ENCODE measurements around the gene CCDC33.

CCDC33 gene

GRCh38 chr15:74289671-74290070 is 53.5 kb downstream of the CCDC33 start:
- no peak for DNase-seq (ENCODE audit: low spot score)

DNA sequence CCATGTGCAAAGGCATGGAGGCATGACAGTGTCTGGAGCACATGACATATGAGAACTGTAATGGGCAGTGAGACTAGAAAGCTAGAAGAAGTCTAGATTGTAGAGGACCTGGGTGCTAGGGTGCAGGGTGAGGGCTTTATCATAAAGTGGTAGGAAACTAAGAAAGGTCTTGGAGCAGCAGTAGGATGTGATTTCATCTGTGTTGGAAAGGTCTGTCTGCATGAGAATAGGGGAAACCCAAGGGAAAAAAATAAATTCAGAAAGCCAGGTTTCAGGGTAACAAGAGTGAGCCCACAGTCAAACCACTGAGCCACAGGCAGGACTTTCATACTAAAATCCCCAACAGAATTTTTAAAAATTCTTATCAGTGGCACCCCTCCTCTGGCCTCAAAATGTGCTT is 54.5 kb downstream of the CCDC33 start:
- DNase-seq (ENCODE audit: low spot score) = no peak

DNA sequence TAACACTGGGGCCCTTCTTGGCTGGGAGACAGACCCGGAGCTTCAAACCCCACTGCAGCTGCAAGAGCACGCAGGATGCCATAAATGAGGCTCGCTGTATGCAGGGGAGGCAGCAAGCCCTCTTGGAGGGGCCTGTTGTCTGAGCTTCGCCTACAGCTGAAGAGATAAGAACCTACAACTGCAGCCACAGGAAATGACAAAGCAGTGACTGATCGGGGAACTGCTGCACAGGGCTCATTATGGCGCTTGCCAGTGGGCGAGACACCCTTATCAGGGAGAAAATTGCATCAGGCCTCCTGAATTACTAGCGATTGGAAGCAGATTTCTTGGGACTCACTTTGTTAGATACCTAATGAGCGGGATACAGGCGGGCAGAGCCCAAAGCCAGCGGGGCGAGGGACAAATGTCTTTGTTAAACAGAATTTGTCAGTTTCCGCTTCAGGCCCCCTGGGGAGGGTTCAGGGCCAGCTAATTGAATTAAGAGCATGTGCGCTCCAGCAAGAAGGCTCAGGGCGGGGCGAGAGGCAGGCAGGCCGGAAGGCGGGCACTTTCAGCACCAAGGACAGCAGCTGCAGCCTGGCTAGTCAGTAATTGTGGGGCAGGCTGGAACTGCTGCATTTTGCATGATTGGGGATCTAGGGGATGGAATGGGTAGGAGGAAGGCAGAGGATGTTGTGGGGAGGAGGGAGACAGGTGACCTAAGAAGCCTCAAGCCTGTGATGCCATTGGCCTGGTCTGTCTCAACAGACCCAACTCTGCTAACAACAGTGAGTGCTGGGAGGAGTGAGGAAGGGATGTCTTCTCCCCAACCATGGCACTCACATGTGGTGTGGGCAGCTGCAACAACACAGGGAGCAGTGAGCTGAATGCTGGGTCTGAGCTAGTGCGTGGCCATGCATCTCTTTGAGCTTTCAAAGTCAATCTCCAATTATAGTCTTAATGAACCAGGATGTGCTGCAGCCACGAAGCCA is 55.3 kb downstream of the CCDC33 start:
- peak; percentile 93 for DNase-seq (ENCODE audit: low spot score)

DNA sequence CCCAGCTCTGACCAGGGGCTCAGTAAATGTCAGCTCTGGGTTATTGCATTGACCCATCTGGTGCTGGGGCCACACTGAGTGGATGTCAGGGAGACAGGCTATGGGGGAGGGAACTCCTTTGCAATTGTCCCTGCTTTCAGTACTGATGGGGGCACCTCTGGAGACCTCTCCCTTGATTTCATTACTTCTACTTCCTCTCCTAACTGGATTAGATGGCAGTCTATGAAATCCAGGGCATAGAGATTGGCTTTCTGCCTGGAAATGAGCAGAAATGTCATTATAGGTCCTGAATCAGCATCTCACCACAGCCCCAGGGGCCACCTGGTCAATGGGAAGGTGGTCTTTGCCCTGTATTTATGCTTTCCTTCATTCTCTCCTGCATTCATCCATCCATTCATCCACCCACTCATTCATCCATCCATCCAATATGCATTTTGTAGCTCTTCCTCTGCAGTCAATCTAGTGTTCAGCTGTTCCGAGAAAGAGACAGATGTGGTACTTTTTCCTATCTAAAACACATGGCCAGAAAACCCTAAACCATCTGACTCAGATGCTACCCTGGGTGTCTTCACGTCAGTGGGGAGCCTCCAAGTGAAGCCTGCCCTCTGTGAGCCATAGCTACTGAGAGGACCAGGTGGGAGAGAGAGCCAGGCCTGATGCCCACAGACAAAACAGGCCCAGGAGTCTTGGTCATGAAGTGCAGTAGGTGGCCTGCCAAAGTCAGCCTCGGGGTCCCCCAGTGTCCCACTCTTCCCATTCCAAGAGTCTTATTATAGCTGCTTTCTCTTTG is 57.1 kb downstream of the CCDC33 start:
- no peak for DNase-seq (ENCODE audit: low spot score)

DNA sequence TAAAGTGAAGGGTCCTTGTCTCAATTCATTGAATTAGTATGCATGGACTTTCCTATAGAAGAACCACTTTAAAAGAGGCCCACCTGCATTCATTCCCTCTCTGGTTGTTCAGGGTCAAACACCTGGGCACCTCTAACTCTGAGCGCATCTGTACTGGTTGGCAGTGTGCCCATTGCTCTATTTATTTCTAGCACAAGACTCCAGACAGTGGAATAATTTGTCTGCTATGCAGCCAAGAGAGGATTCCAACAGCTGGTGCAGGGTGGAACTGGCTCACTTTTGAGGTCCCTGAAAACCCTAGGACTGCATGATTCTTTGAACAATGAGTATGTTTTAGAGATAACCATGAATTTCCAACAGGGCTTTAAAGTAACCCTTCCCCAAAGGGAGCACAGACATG is 57.9 kb downstream of the CCDC33 start:
- DNase-seq (ENCODE audit: low spot score) = no peak

- no peak for DNase-seq (ENCODE audit: low spot score)
These were observed 59.7 kb downstream of the CCDC33 start for GRCh38 chr15:74295800-74296199.

- DNase-seq (ENCODE audit: low spot score) = no peak
These were observed 61.8 kb downstream of the CCDC33 start for GRCh38 chr15:74297887-74298286.

DNA sequence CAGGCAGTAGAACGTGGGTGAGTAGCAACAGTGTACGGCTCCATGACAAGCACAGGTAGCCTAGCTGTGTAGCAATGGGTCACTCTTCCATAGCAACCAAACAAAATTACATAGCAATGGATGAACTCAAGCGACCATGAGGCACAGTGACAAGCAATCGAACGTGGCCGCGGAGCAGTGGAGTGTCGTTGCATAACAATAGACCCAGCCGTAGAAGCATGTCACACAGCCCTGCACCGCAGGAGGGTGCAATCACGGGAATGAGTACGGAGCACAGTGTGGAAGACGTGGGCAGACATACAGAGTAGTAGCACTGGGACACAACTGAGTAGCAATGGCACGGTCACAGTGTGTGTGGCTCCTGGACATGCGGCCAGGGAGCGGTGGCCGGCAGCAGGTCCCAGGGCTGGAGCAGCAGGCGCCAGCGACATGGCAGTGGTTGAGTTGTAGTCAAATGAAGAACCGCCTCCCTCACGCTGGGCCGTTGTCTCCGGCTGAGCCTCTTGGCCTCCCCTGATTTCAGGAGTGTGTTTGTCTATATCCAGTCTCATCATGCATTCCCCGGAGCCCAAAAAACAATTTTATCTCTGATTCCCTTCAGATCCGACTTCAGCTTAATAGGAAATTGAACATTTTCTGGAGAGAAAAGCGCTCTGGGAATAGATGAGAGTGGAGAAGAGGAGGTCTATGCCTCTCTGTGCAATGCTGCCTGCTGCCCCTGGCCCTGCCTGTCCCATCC is 64.1 kb downstream of the CCDC33 start:
- DNase-seq (ENCODE audit: low spot score) = no peak

DNA sequence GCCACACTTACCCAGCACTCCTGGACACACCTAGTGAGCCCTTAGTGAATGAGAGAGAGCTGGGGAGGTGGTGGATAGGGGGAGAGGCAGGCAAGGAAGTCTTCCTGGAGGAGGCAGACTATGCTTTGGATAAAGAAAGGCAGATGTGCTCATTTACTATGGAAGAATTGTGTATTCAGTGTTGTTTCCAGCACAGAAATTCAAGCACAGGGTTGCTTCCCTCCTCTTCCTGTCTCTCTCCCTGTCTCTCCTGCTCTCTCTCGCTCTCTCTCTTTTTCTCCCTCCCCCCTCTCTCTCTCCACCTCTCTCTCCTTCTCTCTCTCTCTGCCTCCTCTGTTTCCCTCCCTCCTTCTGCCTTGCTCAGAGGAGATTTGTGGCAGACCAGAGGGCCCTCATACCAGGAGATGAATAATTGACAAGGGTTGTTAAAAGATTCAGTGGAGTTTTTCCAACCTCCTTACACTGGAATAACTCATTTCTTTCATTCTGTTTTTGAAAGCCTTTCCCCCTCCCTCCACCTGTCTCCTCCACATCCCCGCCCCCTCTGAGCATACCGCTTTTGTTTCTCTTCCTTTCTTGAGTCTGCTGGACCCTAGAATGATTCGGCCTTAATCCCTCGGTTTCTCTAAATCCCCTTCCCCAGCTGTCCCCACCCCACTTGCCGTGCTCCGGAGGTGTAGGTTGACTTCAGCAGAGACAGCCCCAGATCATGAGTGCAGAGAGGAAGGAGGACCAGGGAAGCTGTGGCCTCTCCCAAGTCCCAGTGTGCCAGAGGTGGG is 65.6 kb downstream of the CCDC33 start:
- no peak for DNase-seq (ENCODE audit: low spot score)

DNA sequence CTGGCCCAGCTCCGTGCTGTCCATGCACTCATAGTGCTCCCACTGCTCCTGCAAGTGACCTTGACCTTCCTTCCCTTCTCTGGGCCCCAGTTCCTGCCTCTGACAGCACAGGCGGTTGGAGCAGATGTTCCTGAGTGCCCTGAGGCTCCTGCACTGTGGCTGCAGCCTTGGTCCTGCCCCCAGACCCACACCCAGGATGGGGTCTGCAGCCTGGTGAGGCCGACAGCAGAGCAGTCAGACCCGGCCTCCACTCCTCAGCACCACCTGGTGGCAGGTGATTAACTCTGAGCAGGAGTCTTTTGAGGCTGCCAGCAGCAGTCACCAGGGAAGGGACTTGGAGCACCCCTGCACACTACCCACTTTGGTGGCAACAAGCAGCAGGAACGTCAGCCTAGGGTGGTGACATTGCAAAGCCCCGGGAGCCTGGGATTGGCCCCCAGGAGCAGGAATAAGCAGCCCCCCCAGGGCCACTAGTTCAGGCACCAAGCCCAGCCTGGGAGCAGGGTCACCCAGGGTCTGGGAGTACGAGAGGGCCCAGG is 66.8 kb downstream of the CCDC33 start:
- DNase-seq (ENCODE audit: low spot score) = peak; percentile 67

GRCh38 chr15:74303741-74304309 is 67.7 kb downstream of the CCDC33 start:
- DNase-seq (ENCODE audit: low spot score) = no peak

- no peak for DNase-seq (ENCODE audit: low spot score)
These were observed 68.3 kb downstream of the CCDC33 start for GRCh38 chr15:74304431-74304830.

GRCh38 chr15:74305687-74306086 is 69.6 kb downstream of the CCDC33 start:
- no peak for DNase-seq (ENCODE audit: low spot score)

- no peak for DNase-seq (ENCODE audit: low spot score)
These were observed 70.7 kb downstream of the CCDC33 start for GRCh38 chr15:74306781-74307217.

DNA sequence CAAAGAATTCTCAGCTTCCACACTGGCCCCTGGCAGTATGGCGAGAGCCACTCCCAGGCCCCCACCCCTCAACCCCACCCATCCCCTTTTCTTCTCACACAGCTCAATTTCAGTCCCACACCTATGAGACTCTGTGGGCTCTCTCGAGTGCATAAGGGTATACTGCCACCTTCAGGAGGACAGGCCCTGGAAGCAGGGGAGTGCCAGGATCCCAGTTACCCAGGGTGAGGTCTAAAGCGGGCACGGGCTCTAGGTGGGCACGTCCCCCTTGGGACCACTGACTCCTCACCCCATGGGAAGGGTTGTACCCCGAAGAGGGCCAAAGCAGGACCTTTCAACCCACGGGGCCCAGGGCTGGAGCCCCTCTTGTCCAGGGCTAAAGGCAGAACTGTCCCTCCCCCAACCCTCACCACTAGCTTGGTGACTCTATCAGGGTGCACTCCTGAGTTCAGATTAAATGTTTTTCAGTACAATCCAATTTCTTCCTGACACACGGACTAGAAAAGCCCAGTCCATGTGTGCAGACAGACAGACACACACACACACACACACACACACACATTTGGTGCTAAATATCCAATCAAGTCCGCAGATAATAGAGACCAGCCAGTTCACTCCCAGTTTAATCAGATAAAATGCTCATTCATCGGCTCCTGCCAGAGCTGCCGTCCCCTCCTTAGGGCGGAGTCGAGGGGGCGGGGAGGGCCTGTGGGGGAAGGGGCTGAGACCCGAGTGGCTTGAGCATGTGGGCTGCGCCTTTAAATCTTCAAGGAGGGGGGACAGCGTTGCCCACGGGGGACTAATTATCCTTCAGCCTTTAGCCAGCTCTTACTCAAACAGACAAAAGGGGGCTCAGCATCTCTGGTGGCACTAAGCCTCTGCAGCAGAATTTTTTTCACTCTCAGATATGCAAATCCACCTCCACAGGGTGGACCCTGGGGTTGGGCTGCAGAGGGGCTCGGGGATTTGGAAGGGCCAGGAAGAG is 72.0 kb downstream of the CCDC33 start:
- peak; percentile 89 for DNase-seq (ENCODE audit: low spot score)

- peak; percentile 46 for DNase-seq (ENCODE audit: low spot score)
These were observed 75.8 kb downstream of the CCDC33 start for GRCh38 chr15:74311734-74312444.

DNA sequence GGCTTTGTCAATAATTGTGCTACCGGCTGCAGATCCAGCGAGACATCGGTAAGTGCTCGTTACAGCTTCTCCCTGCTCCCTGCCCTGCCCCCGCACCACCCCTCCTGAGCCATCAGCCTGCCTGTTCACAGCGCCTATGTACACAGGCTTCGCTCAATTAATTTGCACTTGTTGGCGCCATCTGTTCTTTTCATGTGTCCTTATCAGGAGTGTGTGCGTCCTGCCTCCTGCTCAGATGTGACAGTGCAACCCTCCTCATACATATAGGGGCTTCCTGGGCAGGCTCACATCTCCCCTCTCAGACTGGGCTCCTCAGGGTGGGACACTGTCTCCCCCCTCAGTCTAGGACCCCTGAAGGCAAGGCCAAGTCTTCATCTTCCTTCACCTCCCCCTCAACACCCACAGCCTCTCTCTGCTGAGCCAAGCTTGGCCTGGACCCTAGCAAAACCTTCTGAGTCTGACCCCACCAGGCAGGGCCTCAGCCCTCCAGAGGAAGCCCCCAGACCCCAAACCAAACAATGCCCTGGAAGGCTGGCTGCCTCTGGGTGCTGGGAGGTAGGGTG is 76.4 kb downstream of the CCDC33 start:
- no peak for DNase-seq (ENCODE audit: low spot score)

DNA sequence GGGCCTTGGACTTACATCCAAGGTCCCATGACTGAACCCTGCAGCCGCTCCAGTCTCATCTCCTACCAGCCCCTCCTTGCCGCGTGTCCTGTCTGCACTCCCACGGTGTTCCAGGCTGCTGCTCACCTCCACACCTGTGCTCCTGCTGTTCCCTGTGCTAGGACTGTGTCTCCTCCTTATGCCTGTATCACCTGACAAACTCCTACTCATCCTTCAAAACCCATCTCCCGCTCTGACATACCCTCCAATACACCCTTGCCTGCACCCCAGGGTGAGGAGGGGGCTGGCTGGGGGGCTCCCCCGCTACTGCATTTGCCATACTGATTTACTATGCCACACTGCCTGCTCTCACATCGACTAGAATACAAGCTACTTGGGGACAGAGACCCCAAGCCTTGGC is 77.8 kb downstream of the CCDC33 start:
- no peak for DNase-seq (ENCODE audit: low spot score)
